GM10847 (cell line): ENCODE results near the gene MEIS2.

Source experiments
- POLR2A ChIP-seq: IDR thresholded peaks from 2 replicates; pipeline ENCODE4 v1.6.1; 2011; ENCODE audit not compliant: insufficient read length; ENCODE audit errors: extremely low read depth

MEIS2 gene

DNA sequence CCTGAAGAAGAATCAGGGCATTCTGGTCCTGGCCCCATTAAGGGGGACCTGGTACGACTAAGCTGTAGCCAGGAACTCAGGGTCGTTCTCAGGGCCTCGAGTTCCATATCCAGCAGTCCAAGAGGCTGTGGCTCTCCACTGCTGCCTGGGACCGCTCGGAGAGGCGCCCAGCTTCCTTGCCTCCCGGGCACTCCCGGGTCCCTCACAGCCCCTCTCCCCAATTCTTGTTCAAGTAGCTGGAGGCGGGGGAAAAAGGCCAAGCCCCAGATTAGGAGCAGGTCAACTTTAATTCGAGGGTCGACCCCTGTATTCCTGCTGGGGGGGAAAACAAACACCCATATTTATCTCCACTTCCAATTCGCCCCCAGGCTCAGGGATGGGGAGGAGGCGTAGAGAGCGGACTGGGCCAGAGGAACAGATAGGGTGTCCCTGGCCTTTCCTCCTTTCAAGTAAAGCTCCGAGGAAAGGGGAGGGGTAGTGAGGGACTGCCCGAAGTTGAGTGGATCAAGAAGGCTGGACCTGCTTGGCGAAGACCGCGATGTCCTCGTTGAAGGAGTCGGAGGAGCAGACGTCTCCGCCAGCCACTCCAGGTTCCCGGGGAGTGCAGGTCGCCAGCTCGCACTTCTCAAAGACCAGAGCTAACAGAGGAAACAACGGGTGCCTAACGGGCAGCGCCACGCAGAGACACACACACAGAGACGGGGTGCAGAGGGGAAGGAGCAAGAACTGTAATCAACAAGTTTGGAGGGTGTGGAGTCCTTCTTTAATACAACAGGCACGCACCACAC is 4.4 kb downstream of the MEIS2 start:
- no peak for TF ChIP-seq POLR2A

DNA sequence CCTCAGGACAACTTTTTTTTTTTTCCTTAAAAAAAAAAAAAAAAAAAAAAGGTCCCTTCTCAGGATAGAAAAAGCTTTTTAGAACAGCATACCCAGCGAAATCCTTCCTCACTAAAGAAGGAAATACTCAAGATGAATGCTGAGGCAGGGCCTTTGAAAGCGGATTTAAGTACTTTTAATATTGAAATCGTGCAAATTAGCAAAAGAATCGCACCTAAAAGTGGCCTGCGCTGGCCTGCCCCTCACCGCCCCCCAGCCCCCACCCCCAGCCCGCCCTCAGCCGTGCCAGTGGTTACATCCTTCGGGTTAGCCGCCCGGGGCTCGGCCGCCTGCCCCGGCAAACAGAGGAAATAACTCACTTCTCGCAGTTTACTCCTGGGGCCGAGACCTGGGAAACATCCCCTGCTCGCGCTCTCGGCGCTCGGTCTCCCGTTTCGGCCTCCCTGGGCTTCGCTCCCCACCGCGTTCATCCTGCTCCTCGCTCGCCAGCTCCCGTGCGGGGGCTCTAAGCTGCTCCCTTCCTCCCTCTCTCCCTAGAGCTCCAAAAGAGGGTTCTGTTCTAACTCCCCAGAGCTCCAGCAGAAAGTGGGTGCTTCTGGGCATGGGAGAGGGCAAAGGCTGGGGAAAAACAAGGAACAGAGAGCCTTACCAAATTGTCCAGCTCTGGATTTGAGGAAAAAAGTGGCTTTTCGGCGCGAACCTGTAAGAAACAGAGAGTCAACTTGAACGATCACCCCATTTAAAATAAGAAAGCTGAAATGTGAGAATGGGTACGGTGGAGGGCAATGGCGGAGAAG is 5.2 kb downstream of the MEIS2 start:
- TF ChIP-seq POLR2A, result no peak

DNA sequence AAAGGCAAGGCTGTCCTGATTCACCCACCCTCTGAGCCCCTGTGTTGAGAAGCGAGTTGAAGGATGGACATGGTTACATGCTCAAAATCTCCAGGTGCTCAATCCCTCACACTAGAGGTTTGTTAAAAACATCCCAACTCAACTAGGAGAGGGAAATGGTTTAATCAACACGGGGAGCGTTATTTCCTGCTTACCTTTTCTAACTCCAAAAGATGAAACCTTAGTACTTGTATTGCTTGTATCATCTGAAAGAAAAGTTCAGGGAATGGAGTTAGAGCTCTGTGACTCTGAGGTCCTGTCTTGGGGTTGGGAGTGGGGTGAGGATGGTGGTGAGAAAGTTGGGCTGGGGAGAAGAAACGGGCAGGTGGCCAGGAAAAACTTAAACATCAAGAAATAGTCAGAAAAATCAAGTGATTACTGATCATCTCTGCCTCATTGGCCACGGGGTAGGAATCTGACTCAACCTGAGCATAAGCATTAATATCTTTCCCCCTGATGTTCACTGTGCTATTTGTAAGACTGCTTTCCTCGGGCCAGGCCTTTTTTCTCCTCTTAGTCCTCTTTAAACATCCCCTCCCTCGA is 5.9 kb downstream of the MEIS2 start:
- no peak for TF ChIP-seq POLR2A

GRCh38 chr15:37093480-37094332 is 6.6 kb downstream of the MEIS2 start:
- TF ChIP-seq POLR2A, result no peak

DNA sequence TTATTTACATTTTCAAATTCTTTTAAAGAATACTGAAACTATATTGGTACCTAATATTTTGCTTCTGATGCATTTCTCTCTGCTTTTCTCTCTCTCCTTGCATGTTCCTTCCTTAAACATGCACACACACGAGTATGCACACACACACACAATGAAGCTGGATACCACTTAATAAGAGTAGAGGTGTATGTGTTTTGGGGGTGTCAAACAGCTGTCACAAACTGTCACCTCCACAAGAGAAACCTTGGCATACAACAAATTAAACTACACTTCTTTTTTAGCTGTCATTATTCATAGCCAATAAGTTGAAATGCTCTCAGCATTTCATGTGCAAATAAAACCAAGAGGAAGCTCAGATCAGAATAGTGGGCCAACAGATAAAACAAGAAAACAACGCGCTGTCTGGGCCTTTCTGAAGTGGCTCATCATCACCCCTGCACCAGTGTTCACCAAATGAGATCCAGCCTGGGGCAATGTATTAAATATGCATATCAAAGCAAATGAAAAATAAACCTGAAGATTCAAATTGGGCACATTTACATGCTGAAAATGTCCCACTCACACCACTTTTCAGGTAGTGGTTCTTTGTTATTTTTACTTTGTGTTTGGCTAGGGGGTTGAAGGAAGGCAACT is 9.7 kb downstream of the MEIS2 start:
- TF ChIP-seq POLR2A, result no peak

- no peak for TF ChIP-seq POLR2A
Observed at GRCh38 chr15:37088436-37088835, 11.9 kb downstream of the MEIS2 start.

DNA sequence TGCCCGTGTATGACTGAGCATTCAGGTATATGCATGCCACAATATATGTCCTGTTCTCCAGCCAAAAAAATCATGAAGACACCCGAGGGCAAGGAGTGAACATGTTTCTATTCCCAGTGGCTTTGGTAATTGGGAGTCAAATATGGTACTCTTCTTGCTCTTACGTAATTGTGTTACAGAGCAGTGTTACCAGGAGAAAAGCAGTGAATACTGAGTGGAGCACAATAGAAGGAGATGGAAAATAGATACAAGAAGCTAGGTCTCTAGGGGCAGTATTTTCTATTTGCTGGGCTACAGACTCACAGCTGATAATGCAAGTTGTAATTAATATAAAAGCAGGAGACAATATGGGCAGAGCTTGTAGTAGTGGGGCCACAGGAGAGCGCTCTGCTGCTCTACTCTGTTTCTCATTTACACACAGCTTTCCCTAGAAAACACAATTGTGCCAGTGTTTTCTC is 13.2 kb downstream of the MEIS2 start:
- no peak for TF ChIP-seq POLR2A

- TF ChIP-seq POLR2A, result no peak
Observed at GRCh38 chr15:37086521-37086920, 13.8 kb downstream of the MEIS2 start.

GRCh38 chr15:37086120-37086519 is 14.2 kb downstream of the MEIS2 start:
- no peak for TF ChIP-seq POLR2A

GRCh38 chr15:37084602-37085001 is 15.7 kb downstream of the MEIS2 start:
- no peak for TF ChIP-seq POLR2A

- TF ChIP-seq POLR2A, result no peak
Observed at GRCh38 chr15:37083610-37084009, 16.7 kb downstream of the MEIS2 start.

- no peak for TF ChIP-seq POLR2A
Observed at GRCh38 chr15:37081983-37082382, 18.4 kb downstream of the MEIS2 start.

DNA sequence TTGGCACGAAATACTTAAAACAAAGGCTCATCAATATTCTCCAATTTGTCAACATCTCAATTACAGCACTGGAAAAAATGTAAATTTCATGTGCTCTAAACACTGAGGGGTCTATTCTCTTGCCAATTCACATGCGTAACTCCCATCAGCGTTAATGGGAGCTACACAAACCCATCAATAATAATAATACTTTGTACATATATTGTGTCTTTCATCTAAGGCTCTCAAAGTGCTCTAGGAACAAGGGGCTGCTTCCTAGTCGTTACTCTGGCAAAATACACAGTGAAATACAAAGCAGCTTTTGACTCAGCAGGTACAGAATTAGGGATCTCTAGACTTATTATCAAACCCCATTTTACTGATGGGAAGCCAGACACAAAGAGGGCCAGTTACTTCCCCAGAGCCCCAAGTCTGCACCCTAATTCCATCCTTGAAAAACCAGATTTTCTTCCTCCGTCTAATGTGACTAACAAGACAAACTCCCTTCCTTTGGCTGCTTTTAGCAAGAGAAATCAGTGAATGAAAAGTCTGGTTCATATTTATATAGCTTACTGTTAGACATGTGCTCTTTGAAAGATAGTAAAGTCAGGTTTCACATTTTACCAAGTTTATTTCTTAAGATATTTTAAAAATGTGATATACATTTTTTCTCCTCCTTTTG is 20.0 kb downstream of the MEIS2 start:
- no peak for TF ChIP-seq POLR2A

GRCh38 chr15:37079726-37080125 is 20.6 kb downstream of the MEIS2 start:
- no peak for TF ChIP-seq POLR2A
